ENCODE results near the gene BCORL1.

The BCORL1 gene

DNA sequence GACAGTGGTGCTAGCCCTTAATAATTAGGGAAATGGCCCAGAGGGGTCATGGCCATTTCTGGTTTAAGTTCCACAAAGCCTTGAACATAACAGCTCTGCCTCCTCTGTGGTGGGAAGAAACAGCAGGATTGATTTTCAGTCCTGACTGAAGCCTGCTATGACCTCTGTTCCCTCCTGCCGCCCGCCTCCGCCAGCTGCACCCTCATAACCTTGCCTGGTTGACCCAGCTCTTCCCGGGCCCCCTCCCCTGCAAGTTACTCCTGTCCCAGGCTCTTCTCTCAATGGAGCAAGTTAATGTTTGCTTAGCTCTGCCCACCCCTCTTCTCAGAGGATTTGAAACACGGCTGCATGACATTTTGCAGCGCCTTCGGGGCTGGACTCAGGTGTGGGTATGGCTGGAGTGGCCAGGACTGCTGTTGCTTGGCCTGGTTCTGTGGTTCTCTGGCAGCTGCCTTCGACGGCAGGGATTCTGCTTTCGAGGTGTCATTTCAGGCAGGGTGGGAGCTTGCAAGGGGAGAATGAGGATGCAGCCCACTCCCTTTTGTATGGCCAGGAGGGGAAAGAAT lies 27.3 kb downstream of the BCORL1 start:
- DNase-seq (ENCODE audit: low read depth, low spot score) = no peak
- no peak overlapping the region for H3K27ac ChIP-seq

DNA sequence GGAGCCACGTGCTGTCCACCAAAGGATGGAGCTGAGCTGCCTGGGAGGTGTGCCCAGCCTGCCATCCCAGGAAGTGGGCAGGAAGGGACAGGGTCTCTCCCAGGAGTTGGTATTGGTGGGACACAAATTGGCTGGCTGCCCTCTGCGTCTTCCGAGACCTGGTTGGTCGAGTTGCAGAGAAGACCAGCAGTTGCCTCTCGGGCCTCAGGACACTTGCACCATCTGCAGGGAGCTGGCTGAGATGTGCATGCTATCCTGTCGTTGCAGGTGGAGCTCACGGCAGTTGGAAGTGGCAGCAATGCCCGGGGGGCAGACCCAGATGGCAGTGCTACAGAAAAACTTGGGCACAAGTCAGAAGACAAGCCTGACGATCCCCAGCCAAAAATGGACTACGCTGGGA lies 30.2 kb downstream of the BCORL1 start:
- no peak for DNase-seq (ENCODE audit: low read depth, low spot score)
- no peak overlapping the region for H3K27ac ChIP-seq

DNA sequence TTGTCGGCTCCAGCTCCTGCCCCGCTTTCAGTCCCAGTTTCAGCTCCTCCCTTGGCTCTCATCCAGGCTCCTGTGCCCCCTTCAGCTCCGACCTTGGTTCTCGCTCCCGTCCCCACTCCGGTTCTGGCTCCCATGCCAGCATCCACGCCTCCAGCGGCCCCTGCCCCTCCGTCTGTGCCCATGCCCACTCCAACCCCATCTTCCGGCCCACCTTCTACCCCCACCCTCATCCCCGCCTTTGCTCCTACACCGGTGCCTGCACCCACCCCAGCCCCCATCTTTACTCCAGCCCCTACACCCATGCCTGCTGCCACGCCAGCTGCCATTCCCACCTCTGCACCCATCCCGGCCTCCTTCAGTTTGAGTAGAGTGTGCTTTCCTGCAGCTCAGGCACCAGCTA lies 31.2 kb downstream of the BCORL1 start:
- DNase-seq (ENCODE audit: low read depth, low spot score) = no peak
- no peak overlapping the region for H3K27ac ChIP-seq

DNA sequence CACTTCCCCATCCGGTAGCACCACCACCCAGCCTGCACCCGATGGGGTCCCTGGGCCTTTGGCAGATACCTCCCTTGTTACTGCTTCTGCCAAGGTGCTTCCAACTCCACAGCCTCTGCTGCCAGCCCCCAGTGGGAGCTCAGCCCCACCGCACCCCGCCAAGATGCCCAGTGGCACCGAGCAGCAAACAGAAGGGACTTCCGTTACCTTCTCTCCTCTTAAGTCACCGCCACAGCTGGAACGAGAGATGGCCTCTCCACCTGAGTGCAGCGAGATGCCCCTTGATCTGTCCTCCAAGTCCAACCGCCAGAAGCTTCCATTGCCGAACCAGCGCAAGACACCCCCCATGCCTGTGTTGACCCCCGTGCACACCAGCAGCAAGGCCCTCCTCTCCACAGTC lies 31.9 kb downstream of the BCORL1 start:
- no peak for DNase-seq (ENCODE audit: low read depth, low spot score)
- H3K27ac ChIP-seq = no peak overlapping the region

DNA sequence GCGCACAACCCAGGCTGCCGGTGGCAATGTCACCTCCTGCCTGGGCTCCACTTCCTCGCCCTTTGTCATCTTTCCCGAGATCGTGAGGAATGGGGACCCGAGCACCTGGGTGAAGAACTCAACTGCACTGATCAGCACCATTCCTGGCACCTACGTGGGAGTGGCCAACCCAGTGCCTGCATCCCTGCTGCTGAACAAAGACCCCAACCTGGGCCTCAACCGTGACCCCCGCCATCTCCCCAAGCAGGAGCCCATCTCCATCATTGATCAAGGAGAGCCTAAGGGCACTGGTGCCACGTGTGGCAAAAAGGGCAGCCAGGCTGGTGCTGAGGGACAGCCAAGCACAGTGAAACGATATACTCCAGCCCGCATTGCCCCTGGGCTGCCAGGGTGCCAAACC lies 32.3 kb downstream of the BCORL1 start:
- H3K27ac ChIP-seq = no peak overlapping the region
- DNase-seq (ENCODE audit: low read depth, low spot score) = no peak

DNA sequence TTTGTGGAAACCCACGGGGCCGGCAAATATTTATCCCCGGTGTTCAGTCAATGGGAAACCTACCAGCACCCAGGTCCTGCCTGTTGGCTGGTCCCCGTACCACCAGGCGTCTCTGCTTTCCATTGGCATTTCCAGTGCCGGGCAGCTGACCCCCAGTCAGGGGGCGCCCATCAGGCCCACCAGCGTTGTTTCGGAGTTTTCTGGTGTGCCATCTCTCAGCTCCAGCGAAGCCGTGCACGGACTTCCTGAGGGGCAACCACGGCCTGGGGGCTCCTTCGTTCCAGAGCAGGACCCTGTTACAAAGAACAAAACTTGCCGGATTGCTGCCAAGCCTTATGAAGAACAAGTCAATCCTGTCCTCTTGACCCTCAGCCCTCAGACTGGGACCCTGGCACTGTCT lies 32.7 kb downstream of the BCORL1 start:
- DNase-seq (ENCODE audit: low read depth, low spot score) = no peak
- no peak overlapping the region for H3K27ac ChIP-seq

DNA sequence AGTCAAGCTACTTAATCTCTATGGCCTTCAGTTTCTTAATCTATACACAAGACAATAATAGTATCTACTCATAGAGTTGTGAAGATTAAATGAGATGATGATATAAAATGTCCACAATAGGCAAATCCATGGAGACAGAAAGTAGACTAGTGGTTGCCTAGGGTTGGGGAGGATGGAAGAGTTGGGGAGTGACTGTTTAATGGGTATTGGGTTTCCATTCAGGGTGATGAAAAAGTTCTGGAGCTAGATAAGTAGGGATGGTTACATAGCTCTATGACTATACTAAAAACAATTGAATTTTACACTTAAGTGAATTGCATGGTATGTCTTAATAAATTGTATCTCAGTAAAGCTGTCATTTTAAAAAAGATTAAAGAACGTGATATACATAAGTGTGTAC lies 35.7 kb downstream of the BCORL1 start:
- H3K27ac ChIP-seq = no peak overlapping the region
- DNase-seq (ENCODE audit: low read depth, low spot score) = no peak

DNA sequence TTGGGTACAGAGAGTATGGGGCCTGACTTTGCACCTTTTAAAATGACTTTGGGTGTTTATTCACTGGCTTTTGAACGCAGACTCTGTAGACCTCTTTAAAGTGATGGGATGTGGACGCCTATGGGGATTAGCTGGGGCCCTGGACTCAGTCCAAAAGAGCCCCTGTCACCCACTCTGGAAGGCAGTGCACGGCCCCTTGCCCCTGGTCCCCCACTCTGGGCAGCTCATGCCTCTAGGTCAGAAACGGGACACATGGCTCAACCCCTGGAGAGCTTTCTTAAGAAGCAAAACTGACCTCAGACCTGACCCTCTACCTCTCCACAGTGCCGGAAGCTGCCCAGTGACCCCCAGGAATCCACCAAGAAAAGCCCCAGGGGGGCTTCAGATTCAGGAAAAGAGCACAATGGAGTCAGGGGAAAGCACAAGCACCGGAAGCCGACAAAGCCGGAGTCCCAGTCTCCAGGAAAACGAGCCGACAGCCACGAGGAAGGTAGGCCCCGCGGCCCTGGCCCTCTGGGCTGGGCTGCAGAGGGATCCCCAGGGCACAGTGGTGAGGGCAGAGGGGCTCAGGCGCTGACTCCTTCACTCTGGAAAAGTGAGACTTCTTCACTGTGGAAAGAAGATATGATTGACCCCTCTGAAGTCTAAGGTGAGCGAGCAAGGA lies 38.4 kb downstream of the BCORL1 start:
- H3K27ac ChIP-seq = no peak overlapping the region
- DNase-seq (ENCODE audit: low read depth, low spot score) = no peak

DNA sequence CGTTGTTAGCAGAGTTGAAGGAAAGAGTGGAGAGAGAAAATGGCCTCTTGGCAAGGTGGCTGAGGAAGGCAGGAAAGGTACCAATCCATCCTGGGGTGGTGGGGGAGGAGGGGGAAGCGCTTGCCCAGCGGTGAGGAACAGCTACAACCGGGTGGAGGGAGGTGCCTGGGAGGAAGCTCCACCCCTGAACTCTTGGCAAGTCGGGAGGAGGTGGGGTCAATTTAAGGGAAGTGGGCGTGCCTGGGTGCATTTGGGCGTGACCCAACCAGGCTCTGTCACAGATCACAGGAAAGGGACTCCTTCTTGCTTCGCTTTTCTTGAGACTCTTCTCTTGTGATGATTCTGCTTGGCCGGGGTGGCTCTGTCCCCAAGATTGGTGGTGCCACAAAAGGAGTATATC lies 41.7 kb downstream of the BCORL1 start:
- no peak overlapping the region for H3K27ac ChIP-seq
- DNase-seq (ENCODE audit: low read depth, low spot score) = peak; percentile 1

DNA sequence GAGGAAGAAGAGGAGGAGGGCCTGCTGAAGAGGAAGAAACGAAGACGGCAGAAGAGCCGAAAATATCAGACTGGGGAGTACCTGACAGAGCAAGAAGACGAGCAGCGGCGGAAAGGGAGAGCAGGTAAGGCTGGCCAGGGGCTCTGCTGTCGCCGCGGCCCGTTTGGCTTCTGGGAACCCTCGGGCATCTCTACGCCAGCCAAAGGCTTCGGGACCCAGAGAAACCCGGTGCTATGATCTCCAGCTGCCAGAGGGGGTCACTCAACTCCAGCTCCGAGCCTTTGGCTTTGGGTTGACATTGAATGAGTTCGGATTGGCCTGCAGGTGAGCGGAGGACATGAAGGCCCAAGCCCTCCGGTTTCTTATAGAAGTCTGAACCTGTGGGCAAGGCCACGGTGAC lies 42.8 kb downstream of the BCORL1 start:
- H3K27ac ChIP-seq = no peak overlapping the region
- DNase-seq (ENCODE audit: low read depth, low spot score) = no peak

DNA sequence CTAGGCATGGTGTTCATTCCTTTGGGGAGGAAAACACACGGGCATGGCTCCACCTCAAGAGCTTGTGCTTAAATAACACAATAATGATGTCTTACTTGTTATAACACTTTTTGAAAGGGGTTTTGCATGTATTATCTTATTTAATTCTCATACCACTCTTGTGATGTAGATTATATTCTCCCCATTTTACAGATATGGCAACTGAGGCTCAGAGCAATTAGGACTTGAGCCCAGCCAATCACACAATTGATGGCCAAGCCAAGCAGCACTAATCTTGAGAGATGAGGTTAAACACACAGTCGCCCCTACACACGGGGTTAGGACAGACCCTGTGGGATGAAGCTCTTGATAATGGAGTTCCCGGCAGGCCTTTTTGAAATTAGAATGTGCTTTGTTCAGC lies 45.1 kb downstream of the BCORL1 start:
- no peak for DNase-seq (ENCODE audit: low read depth, low spot score)
- H3K27ac ChIP-seq = no peak overlapping the region

DNA sequence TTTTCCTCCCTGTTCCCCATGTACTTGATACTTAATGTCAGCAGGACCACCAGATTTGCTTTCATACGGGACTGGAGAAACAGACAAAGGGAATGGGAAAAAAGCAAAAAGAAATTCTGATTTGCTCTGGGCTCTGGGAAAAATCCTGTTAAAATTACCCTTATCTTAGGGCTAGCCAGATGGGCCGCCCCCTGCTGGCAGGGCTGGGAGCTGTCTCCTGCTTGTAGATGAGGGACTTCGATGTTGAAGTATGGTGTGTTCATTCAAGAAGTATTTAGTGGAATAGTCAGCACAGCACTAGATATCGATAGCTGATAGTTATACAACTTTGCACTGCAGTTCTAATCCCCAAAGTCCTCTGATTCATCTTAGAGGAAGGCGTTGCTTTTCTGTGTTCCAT lies 45.8 kb downstream of the BCORL1 start:
- no peak overlapping the region for H3K27ac ChIP-seq

DNA sequence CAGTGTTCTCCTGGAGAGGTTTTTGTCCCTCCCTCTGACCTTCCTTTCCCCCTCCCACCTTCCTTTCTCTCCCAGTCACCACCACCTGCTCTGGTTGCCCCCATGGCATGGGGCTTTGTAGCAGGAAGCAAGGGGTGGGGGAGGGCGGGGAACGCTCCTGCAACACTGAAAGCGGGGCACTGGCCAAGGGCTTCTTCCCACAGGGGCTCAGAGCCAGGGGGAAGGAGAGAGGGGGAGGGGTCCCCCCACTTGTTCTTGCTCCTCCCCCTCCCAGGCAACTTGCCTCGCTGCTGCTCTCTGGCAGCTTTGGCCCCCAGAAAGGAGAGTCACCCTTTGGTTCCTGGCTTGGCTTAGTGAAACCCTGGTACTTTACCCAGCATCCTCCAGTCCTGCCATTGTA lies 48.4 kb downstream of the BCORL1 start:
- H3K27ac ChIP-seq = no peak overlapping the region
- no peak for DNase-seq (ENCODE audit: low read depth, low spot score)

More for the DNA sequence above, 45.8 kb downstream of the BCORL1 start:
- no peak for DNase-seq (ENCODE audit: low read depth, low spot score)

DNA sequence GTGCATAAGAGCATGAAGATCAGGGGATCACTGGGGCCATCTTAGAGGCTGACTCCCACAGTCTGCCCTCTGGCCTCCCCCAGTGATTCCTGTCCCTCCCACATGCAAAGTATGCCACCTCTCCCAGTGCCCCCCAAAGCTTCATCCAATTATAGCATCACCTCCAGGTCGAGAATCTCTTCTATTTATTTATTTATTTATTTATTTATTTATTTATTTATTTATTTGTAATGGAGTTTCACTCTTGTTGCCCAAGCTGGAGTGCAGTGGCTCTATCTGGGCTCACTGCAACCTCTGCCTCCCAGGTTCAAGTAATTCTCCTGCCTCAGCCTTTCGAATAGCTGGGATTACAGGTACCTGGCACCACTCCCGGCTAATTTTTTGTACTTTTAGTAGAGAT lies 50.1 kb downstream of the BCORL1 start:
- no peak for DNase-seq (ENCODE audit: low read depth, low spot score)
- no peak overlapping the region for H3K27ac ChIP-seq

DNA sequence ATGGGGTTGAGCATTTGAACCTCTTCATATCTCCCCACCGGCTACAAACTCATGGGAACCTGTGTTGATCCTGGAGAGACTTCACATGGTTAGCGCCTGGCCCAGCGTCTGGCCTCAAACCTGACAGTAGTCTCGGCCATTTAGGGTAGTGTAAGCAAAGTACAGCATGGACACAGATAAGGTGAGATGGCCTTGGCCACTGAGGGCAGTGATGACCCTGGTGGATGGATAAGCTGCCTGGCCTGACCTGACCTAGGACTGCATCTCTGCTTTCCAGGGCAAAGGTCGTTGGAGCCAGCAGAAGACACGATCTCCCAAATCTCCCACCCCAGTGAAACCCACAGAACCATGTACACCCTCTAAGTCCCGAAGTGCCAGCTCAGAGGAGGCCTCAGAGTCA lies 51.7 kb downstream of the BCORL1 start:
- no peak for DNase-seq (ENCODE audit: low read depth, low spot score)
- no peak overlapping the region for H3K27ac ChIP-seq

DNA sequence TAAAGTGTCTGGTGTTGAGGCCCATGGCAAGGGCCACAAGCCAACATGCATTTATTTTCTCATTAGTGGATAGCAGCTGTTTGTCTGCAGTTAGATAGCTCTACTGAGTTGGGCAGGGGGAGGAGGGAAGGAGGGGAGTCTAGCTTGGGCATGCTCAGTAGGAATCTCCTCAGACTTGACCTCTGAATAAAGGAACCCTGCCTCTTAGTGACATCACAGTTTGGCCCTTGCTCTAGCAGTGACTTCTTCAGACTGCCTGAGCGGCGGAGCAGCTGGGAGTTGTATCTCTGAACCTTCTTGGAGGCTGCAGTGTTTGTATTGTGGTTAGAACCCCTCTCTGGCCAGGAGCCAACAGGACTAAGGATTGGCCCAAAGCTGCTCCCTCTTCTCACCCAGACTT lies 57.4 kb downstream of the BCORL1 start:
- DNase-seq (ENCODE audit: low read depth, low spot score) = no peak
- no peak overlapping the region for H3K27ac ChIP-seq

DNA sequence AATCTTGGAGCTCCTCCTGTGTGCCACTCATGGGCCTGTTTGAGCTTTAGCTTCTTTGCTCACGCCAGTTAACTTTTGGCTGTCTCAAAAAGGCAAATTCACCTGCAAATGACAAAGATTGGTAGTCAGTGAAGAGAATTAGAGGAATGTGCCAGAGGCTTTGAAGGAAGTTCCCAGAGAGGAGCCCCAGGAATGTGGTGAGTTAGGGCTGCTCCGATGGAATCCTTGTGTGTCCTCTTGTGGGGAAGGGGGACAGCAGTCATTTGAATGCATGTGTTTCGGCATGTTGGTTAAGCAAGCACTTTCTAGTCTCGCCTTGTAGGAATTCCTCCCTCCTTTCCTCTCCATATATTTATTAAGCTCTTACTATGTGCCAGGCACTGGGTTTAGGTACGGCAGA lies 65.0 kb downstream of the BCORL1 start:
- H3K27ac ChIP-seq = no peak overlapping the region
- no peak for DNase-seq (ENCODE audit: low read depth, low spot score)

DNA sequence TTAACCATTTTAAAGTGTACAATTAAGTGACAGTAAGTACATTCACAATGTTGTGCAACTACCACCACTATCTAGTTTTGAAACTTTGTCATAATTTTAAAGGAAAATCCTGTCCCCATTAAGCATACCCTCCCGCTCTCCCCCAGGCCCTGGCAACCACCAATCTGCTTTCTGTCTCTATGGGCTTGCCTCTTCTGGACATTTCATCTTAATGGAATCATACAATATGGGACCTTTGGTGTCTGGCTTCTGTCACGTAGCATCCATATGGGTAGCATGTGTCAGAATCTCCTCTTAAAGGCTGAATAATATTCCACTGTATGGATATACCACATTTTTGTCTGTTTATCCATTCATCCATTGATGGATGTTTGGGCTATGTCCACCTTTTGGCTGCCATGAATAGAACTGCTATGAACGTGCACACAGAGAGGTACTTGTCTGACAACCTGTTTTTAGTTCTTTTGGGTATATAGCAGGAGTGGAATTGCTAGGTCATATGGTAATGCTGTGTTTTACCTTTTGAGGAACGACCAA lies 66.3 kb downstream of the BCORL1 start:
- no peak for DNase-seq (ENCODE audit: low read depth, low spot score)
- H3K27ac ChIP-seq = no peak overlapping the region

DNA sequence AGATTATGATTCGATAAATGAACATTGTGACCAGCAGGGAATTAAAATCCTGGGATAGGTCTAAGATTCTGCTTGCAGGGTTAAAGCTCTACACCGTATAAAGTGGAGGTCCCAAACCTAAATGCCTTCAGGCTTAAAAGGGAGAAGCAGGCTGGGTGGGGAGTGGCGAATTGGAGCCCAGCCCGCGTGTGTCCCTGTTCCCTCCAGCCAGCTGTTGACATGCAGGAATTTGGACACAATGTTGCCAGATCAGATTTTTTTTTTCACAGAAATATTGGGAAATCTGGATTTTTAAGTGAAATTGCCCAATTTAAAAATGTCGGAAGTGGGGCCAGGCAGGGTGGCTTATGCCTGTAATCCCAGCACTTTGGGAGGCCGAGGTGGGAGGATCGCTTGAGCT lies 67.4 kb downstream of the BCORL1 start:
- DNase-seq (ENCODE audit: low read depth, low spot score) = no peak

DNA sequence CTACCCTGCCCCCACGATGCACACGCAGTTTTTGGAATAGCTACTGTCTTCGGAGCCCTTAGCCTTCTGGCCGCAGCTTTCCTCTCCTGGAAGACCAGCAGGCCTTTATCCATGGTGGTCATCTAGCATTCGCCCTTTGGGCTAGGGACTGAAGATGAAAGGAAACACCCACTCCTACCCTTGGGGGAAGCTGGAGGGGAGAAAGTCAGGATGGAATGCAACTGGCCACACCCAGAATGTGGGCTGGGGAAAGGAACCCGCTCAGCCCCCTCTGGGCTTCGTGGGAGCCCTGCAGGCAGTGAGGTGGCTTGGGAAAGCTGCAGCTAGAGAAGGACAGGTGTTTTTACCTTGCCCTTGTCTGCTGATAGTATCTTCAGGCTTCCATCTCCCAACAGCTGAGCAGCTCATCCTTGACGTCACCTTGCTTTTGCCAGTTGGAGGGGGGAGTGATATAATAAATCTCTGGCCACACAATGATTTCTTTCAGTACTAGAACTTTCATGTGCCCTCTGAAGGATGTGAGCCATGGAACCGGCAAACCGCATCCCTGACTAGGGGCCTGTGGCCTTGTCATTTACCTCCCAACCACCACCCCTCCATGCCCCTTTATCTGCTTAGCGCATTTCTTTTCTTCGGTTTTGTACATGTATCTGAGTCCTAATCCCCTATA lies 68.9 kb downstream of the BCORL1 start:
- DNase-seq (ENCODE audit: low read depth, low spot score) = no peak
- no peak overlapping the region for H3K27ac ChIP-seq

More for the DNA sequence above, 67.4 kb downstream of the BCORL1 start:
- H3K27ac ChIP-seq = no peak overlapping the region

DNA sequence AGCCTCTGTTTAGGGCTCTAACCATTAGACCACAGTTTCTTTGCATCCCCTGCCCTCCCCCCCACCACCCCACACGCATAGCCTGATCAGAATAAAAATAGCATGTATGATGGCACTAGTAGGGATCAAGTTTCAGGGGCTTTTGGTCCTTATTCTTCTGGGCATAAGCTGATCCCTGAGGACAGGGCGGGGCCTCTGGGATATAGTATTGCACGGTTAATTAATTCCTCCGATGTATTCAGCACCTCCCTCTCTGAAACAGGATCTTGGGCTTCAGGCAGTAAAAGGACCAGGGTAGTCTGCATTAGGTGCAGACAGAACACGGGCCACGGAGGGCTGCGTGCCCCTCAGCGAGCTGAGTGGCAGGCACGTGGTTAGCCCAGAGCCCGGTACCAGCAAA lies 70.8 kb downstream of the BCORL1 start:
- H3K27ac ChIP-seq = no peak overlapping the region
- DNase-seq (ENCODE audit: low read depth, low spot score) = no peak

DNA sequence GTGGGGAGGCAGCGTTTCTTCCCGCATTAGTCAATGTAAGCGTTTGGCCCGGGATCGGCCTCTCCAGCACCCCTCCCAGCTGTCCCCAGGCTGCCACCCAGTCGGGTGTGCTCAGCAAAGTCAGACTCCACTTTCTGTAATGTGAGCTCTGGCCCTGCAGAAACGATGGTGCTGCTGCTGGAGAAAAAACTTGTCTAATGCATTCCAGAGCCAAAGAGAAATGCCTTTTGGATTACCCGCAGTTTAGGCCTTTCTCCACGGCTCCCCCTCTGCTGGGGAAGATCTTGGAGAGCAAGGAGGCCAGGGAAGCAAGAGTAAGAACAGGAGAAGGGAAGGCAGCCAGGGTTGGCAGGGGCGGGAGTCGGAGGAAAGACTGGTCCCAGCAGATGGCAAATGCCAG lies 72.7 kb downstream of the BCORL1 start:
- no peak for DNase-seq (ENCODE audit: low read depth, low spot score)
- H3K27ac ChIP-seq = no peak overlapping the region

Measured in epithelial cell of prostate (primary cell).